Stimulated activated naive CD8-positive, alpha-beta T cell treated with anti-CD3 and anti-CD28 coated beads, Interleukin-15, Interleukin-2, amounts not matched to agents 100 U/mL and 50 U/mL, for 24 hours (primary cell): ENCODE results near the gene DENND6A.
"Not testable (repeated sequence)": the region's sequence is repeated elsewhere in the genome, so short reads cannot be mapped to it uniquely, and the experiment has no call there.

Experiments
- ATAC-seq: fragments of 150-1000 bp; cut with Tn5 transposase; one replicate; pipeline ENCODE4 v1.10.0; 2021
- DNase-seq: peaks from one replicate; pipeline ENCODE4 v3.0.0; 2021

DENND6A gene, protein sequence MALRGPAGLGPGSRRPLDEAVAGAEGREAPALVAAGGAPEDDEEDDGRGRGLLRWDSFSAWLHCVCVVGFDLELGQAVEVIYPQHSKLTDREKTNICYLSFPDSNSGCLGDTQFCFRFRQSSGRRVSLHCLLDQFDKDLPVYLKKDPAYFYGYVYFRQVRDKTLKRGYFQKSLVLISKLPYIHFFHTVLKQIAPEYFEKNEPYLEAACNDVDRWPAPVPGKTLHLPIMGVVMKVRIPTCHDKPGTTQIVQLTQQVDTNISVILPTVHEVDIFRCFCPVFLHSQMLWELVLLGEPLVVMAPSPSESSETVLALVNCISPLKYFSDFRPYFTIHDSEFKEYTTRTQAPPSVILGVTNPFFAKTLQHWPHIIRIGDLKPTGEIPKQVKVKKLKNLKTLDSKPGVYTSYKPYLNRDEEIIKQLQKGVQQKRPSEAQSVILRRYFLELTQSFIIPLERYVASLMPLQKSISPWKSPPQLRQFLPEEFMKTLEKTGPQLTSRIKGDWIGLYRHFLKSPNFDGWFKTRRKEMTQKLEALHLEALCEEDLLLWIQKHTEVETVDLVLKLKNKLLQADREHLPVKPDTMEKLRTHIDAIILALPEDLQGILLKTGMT

DNA sequence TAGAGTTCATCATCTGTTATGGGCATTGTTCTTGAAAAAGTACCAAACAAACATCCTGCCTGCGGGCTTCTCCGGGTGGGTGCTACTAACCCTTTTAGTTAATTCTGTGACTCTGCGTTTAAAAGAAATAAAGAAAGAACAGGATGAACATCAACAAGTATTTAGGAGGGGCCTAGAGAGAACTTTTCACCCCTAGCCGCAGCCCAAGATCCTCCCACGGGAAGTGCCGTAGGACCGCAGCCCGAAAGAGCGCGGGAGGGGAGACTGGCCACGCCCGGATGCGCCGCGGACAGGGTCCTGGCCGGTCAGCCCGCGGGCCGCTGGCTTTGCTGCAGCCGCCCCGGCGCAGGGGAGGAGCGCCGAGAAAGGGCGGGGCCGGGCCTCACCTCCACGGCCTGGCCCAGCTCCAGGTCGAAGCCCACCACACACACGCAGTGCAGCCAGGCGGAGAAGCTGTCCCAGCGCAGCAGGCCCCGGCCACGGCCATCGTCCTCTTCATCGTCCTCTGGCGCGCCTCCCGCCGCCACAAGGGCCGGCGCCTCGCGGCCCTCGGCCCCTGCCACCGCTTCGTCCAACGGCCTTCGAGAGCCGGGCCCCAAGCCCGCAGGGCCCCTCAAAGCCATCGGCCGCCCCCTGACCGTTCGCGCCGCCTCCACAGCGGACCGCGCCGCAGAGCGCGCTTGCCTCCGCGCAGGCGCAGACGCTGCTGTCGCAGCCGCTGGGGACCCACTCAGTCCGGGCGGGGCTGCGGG is at the start of gene DENND6A:
Gene DENND6A, minus strand, starts transcription at position 682 of the 752 bp plus-strand sequence. Its CDS starts 59 bp downstream, at position 623.
- DNase-seq: peak; percentile 98
- peak; percentile 90 for ATAC-seq

DNA sequence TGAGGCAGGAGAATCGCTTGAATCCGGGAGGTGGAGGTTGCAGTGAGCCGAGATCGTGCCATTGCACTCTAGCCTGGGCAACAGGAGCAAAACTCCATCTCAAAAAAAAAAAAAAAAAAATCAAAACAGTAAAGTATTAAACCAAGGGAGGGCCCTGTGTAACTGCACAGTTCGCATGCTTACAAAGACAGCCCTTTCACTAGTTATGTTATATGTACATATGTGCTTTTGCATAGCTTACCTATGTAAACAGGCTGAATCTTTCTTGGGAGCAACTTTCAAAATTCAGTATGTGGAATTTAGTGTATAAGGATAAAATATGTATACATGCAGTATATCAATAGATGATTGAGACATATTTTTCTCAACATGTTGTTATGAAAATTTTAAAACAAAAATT is 47.1 kb upstream of the DENND6A start:
- ATAC-seq (no peak), DNase-seq (no peak)

DNA sequence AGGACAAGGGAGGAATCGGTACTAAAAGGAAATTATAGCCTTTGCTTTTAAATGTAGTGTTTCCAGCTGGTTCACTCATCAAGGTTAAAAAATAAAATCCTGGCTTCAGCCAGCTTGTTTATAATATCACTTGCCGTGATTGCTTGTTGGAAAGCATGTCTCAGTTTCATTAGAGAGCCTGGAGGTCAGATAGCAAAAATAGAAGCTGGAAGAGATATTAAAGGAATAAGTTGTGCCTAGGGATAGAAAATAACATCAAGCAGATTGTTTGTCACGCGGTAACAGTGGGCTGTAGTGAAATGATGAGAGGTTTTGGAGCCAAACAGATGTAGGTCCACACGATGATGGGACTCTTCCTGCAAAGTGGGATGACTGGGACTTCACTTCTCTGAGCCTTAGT is 45.5 kb upstream of the DENND6A start:
- ATAC-seq: no peak
- DNase-seq: no peak

DNA sequence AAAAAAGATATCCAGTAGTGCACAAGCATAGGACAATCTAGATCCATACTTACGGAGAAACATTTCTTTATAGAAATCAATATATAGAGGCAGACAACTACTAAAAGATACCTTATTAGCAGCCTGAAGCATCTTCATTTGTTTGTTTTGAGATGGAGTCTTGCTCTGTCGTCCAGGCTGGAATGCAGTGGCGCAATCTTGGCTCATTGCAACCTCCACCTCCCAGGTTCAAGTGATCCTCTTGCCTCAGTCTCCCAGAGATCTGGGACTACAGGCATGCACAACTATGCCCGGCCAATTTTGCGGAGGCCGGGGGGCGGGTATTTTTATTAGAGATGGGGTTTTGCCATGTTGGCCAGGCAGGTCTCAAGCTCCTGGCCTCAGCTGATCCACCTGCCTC is 45.0 kb upstream of the DENND6A start:
- ATAC-seq (no peak), DNase-seq (no peak)

DNA sequence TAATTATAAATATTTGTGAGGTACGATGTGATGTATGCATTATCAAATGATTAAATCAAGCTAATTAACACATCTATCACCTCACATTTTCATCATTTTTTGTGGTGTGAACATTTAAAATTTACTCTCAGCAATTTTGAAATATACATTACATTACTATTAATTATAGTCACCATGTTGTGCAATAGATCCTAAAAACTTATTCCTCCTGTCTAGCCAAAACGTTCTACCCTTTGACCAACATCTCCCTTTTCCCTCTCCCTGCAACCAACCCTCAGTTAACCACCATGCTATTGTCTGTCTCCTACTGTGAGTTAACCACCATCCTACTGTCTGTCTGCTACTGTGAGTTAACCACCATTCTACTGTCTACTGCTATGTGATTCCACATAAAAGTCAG is 42.5 kb upstream of the DENND6A start:
- ATAC-seq (no peak), DNase-seq (no peak)

DNA sequence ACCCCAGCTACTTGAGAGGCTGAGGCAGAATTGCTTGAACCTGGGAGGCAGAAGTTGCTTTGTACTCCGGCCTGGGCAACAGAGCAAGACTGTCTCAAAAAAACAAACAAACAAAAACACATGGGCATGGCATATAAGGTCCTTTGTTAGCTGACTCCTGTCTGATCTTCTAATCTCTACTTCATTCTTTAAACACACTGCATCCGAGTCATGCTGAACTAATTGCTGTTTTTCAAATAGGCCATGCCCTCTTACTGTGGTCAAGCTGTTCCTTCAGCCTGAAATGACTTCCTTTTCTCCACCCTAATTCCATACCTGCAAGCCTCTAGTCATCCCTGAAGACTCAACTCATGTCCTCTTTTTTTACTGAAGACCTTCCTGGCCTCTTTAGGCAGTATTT is 40.9 kb upstream of the DENND6A start:
- no peak for DNase-seq
- ATAC-seq: no peak

DNA sequence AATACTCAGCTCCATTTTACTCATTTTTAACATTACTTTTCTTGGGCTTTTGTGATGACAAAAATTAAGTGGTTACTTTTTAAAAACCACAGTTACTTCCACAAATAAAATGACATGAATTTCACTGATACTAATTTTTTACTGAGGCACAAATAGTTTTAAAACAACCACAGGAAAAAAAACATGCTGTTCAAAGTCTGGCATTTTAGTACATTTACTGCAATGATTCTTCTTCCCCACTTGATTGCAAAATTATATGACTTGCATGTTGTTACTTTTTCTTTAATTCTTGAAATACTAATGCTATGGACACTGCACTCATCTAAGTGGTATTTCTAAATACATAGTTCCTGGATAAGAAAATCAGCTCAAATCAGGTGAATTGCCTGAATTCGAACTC is 38.4 kb upstream of the DENND6A start:
- DNase-seq (no peak), ATAC-seq (no peak)

DNA sequence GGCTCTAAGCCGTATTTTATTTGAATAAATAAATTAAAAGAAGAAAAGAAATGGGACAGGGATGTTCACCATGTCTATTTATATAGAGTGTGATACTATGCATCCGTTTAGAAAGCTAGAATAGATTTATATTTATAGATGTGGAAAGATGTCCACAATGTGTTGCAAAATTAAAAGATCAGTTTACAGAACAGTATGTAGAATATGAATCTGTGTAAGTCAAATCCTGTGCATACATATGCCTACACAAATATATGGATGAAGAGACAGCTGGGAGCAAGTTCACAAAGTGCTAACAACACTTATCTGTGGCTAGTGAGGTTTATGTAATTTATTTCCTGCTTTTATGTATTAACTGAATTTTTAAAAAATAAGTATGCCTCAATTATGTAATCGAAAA is 37.8 kb upstream of the DENND6A start:
- ATAC-seq (no peak), DNase-seq (no peak)

DNA sequence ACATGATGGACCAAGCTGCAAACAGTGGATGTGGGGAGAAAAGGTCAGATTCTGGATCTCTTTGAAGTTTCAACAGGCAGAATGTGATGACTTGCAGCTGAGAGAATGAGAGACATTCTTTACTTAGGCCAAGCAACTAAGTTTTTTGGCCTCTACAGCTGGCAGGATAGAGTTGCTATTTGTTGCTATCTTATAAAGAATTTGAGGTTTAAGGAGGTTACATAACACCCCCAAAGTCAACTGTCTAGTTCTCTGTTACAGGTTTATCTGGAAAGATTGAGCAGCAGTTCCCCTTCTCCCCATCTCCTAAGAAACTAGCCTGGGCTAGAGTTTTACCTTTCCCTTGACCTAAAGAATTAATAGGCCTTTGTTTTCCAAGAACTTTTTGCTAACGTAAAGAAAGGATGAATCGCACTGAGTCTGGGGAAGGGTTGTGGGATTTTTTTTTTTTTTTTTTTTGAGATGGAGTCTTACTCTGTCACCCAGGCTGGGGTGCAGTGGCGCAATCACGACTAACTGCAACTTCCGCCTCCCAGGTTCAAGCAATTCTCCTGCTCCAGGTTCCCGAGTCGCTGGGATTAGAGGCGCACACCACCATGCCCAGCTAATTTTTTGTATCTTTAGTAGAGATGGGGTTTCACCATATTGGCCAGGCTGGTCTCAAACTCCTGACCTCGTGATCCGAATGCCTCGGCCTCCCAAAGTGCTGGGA is 36.6 kb upstream of the DENND6A start:
- ATAC-seq (no peak), DNase-seq (no peak)

DNA sequence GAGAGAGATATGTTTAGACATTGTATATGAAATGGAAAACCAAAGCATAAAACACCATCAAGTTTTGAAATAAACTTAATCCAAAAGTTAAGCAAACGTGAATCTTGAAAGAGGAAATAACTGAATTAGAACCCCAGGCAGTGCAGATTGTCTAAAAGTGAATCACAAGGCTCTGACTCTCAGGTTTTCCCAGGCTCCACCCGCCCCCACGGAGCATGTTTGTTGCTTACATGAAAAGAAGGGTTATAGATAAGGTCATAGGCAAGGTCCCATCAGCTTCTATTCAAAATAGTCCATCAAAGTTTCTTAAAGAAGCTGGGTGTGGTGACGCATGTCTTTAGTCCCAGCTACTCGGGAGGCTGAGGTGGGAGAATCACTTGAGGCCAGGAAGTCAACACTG is 34.2 kb upstream of the DENND6A start:
- ATAC-seq (no peak), DNase-seq (no peak)

DNA sequence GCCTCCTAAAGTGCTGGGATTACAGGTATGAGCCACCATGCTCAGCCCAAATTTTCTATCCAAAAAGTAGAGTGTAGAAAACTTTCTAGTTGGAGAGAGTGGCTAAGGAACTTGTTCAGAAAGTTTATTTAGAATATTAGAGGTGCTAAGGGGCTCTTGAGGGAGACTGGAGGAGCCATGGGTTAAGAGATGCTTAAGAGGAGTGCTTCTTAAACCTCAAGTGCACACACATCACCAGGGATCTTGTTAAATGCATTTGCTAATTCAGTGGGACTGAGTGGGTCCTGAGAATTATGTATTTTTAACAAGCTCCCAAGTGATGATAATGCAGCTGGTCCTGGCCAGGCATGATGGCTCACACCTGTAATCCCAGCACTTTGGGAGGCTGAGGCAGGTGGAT is 33.5 kb upstream of the DENND6A start:
- no peak for ATAC-seq
- DNase-seq: no peak

DNA sequence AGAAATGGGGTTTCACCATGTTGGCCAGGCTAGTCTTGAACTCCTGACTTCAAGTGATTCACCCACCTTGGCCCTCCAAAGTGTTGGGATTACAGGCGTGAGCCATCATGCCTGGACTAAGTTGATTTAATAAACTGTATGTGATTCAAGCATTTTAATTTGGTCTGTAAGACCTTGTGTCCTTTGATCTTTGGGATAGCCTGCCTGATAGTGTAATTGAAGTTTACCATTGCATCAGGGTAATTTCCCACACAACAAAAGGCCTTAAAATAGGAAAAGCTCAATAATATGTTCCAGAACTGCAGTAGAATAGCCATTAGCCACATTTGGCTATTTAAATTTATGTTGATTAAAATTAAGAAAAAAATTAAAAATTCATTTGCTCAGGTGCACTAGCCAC is 25.2 kb upstream of the DENND6A start:
- no peak for ATAC-seq

DNA sequence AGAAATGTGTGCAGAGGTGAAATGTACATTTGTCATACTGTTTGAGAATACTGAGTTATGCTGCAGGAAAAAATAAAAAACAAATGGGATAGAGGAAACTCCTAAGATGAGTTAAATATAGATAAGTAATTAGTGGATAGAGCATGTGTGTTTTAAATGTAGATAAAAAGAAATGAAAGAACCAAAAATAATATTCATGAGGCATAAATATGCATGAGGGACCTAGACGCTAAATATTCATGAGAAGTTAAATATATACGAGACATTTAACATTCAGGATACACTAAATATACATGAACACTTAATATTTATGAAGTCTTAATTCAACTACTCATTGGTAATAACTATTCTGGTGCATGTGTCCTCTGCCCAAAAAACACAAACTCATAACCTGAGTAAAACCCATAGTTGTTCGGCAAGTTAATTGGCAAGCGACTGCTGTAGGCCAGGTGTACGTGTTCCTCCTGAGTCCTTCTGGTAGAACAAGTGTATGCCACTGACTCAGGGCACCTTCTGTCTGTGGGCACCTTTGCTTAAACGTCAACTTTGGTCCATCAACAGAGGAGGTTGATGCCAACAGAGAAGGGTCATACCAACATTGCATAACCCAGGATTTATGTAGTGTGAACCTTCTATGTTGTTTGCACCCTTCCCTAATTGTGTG is 24.5 kb upstream of the DENND6A start:
- no peak for ATAC-seq
- DNase-seq: no peak

More for the DNA sequence above, 25.2 kb upstream of the DENND6A start:
- no peak for DNase-seq

DNA sequence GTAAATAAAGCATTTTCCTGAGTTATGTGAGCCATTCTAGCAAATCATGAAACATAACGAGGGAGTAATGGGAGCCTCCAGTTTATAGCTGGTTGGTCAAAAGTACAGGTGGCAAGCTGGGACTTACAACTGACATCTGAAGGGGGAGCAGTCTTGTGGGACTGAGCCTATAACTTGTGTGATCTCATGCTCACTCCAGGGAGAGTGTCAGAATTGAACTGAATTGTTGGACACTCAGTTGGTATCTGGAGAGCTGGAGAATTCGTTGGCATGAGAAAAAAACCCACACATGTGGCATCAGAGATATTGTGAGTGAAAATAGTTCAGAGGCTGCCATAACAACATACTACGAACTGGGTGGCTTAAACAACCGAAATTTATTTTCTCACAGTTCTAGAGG is 22.8 kb upstream of the DENND6A start:
- no peak for DNase-seq

DNA sequence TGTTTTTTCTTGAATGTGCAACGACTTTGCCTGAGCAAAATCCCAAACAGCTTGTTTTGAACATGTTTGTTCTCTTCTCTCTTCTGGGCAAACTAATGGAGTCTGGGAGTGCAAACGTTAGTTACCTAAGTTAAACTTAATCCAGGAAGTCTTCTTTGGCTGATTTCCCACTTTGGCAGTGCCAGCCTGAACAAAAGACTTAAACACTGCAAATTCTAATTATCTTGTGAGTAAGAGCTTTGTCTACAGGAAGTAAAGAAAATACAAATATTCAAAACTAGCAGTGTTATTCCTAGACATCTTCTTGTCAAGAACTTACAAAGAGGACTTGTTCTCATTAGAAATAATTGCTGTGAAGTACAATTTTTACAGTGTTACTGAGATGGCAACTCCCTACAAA is 16.7 kb upstream of the DENND6A start:
- no peak for DNase-seq
- no peak for ATAC-seq

More for the DNA sequence above, 22.8 kb upstream of the DENND6A start:
- ATAC-seq: no peak

DNA sequence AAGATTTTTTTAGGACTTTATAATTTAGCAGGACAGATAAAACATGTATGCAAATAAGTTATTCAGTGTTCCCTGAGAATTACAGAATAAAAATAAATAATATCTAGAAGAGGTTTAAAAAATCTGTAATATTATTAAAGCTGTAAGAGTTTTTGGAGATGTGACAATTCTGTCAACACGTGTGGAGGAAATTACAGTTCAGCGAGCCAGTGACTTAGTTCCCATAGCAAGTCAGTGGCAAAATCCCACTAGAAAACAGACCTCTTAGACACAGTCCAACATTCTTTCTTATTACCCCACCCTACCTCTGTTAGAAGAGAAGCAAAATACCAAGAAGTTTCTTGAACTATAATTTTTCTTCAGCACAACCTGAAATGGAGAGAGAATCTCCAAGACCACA is 16.2 kb upstream of the DENND6A start:
- DNase-seq (no peak), ATAC-seq (no peak)

DNA sequence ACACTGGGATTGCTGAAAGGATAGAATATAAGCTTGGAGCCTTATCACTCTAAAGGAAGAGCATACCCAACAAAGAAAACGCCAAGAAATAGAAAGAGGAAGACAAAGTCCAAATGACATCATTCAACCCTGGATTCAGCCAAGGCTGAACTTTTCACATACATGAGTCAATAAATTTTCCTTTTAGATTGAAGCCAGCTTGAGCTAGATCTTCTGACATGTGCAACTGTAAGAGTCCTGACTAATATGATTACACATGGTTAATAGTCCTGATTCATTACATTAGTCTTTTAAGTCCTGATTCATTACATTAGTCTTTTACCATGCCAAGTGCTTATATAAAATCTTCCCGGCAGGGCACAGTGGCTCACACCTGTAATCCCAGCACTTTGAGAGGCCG is 13.6 kb upstream of the DENND6A start:
- DNase-seq (no peak), ATAC-seq (no peak)

DNA sequence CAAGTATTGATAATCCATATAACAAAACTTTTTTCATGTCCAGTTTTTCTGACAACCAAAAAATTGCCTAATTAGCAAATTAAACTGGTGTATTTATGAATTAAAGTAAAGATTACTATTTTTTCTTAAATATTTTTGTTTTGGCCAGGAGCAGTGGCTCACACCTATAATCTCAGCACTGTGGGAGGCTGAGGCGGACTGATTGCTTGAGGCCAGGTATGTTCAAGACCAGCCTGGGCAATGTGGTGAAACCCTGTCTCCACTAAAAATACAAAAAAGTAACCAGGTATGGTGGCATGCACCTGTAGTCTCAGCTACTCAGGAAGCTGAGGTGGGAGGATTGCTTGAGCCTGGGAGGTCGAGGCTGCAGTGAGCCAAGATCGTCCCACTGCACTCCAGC is 12.5 kb upstream of the DENND6A start:
- not testable (repeated sequence) for DNase-seq, ATAC-seq

DNA sequence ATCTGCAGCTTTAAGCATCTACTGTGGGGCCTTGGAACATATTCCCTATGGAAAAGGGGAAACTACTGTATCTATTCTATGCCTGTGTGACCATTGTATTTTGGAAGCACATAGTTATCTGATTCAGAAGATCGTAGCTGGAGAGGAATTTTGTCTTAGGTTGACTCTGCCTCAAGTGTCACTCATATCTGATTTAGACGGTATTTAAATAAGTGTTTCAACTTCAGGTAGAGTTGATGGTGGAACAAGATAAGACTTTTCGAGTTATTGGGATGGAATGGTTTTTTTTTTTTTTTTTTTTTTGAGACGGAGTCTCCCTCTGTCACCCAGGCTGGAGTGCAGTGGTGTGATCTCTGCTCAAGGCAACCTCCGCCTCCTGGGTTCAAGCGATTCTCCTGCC is 8.9 kb upstream of the DENND6A start:
- ATAC-seq (no peak), DNase-seq (no peak)

DNA sequence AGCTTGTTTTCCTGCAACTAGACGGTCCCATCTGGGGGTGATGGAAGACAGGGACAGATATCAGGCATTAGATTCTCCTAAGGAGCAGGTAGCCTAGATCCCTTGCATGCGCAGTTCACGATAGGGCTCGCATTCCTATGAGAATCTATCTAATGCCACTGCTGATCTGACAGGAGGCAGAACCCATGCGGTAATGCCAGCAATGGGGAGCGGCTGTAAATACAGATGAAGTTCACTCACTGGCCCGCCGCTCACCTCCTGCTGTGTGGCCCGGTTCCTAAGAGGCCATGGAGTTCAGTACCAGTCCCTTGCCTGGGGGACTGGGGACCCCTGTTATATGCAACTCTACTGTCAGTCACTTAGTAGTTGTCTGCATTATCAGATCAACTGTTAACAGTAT is 7.9 kb upstream of the DENND6A start:
- DNase-seq: no peak
- no peak for ATAC-seq

DNA sequence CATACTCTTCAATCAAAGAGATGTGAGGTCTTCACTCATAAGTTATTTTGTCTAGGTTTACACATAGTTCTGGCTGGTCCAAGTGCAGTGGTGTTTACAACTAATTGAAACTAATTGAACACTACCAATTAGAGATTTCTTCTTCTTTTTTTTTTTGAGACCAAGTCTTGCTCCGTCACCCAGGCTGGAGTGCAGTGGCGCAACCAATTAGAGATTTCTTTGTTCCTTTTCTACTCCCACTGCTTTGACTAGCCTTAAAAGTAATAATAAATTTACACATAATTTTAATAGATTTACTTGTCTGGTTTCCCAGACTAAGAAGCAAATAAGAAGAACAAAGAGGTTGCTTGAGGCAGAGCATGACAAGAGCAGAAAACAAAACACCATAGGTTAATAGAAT is 6.7 kb upstream of the DENND6A start:
- ATAC-seq (no peak), DNase-seq (no peak)

DNA sequence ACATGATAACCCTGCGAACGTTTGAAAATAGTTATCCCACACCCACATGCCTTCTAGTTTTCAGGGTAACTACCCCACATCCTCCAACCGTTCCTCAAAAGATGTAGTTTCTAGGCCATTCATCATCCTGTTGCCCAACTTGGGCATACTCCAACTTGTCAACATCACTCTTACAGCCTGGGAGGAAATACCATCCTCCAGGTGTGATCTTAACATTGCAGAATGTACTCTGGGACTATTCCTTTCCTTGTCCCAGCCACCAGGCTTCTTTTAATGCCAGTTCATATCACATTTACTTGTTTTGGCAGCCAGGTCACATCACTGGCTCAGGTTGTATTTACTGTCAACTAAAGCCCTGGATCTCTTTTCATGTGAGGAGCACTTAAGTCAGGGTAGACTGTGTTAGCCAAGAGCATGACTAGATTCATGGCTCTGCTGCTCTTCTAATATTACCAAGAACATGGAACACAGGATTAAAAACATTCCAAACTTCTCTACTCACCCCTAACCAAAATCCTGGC is 4.0 kb upstream of the DENND6A start:
- no peak for DNase-seq
- ATAC-seq: no peak
